ENCODE results near the gene ATOH1.
A peak's percentile ranks its signal among the peaks of the same experiment; 100 is the strongest.

ATOH1 gene, protein sequence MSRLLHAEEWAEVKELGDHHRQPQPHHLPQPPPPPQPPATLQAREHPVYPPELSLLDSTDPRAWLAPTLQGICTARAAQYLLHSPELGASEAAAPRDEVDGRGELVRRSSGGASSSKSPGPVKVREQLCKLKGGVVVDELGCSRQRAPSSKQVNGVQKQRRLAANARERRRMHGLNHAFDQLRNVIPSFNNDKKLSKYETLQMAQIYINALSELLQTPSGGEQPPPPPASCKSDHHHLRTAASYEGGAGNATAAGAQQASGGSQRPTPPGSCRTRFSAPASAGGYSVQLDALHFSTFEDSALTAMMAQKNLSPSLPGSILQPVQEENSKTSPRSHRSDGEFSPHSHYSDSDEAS

DNA sequence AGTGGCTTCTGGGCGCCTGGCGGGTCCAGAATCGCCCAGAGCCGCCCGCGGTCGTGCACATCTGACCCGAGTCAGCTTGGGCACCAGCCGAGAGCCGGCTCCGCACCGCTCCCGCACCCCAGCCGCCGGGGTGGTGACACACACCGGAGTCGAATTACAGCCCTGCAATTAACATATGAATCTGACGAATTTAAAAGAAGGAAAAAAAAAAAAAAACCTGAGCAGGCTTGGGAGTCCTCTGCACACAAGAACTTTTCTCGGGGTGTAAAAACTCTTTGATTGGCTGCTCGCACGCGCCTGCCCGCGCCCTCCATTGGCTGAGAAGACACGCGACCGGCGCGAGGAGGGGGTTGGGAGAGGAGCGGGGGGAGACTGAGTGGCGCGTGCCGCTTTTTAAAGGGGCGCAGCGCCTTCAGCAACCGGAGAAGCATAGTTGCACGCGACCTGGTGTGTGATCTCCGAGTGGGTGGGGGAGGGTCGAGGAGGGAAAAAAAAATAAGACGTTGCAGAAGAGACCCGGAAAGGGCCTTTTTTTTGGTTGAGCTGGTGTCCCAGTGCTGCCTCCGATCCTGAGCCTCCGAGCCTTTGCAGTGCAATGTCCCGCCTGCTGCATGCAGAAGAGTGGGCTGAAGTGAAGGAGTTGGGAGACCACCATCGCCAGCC, at the start of gene ATOH1:
ATOH1 (plus strand) TSS at position 422 of the 663 bp plus-strand sequence; CDS start at position 596, 174 bp downstream.
- no peak for DNase-seq (ENCODE audit: low read depth)

DNA sequence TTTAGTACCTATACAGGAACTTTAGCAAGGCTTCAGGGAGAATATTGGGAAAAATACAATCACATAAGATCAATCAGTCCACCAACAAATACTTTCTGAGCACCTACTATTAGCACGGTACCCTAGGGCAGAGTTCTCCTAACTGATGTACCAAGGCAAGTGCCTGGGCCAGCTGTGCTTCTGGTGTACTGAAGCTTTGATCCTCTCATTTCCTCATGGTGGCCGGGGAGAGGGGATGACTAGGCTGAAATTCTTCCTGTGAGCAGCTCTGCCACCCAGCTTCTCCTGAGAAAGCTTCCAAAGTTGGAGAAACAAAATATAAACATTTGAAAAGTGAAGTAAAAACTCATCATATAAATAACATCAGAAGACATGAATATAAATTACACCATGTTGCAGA, 49.3 kb upstream of the ATOH1 start:
- DNase-seq (ENCODE audit: low read depth): no peak

DNA sequence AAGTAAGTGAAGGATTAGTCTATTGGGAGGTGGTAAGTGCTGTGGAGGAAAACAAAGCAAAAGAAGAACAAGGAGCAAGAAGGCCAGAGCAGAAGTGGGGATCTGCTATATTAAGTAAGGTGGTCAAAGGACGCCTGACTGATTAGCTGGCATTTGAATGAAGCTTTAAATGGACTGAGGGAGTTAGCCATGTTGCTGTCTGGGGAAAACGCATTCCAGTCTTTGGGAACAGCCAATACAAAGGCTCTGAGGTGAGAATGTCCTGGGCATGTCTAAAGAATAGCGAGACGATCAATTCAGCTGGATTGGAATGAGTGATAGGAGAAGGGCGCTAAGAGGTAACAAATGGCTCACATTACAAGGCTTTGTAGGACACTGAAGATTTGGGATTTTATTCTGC, 48.5 kb upstream of the ATOH1 start:
- no peak for DNase-seq (ENCODE audit: low read depth)

DNA sequence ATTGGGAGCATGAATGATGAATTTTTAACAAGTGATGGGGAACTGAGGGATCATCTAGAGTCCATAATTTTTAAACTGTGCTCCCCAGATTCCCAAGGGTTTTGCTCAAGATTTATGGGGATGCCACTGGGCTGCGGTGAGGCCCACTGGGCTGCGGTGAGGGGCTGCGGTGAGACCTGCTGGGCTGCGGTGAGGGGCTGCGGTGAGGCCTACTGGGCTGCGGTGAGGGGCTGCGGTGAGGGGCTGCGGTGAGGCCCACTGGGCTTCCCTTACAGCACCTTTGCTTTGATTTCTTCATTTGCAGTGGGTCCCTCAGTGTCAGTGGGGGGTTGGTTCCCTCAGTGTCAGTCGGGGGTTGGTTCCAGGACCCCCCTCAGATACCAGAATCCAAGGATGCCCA, 47.4 kb upstream of the ATOH1 start:
- DNase-seq (ENCODE audit: low read depth): no peak

DNA sequence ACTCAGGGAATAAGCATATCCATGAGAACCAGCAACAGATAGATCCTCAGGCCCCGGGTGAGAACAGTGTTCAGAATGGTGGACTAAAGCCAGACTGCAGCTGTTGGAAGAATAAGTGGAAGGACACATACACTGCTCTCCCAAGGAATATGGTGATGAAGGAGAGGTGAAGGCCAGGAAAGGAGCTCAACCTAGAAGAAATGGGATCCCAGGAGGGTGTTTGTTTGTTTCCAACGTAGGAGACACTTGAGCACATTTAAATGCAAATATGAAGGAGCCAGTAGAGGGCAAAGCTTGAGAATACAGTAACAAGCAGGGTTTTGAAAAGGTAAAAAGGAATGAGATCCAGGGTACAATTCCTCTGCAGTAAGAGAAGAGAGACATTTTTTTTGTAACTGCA, 42.4 kb upstream of the ATOH1 start:
- DNase-seq (ENCODE audit: low read depth): no peak

DNA sequence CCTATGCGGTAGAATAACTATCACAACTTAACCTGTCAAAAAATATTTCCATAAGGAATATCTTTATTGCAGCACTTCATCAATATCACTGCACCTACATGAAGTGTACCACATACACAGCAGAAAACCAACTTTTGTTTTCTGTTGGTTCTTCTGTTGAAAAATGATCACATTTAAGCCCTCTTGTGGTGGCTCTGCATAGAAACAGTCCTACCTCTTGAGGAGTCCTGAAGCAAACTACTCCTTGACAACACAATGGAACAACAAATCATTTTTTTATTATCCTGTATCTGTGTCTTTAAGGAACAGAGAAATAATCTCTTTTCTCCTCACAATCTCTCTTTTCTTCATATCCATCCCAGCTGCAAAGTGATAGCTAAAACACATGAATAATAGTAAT, 39.8 kb upstream of the ATOH1 start:
- DNase-seq (ENCODE audit: low read depth): no peak

DNA sequence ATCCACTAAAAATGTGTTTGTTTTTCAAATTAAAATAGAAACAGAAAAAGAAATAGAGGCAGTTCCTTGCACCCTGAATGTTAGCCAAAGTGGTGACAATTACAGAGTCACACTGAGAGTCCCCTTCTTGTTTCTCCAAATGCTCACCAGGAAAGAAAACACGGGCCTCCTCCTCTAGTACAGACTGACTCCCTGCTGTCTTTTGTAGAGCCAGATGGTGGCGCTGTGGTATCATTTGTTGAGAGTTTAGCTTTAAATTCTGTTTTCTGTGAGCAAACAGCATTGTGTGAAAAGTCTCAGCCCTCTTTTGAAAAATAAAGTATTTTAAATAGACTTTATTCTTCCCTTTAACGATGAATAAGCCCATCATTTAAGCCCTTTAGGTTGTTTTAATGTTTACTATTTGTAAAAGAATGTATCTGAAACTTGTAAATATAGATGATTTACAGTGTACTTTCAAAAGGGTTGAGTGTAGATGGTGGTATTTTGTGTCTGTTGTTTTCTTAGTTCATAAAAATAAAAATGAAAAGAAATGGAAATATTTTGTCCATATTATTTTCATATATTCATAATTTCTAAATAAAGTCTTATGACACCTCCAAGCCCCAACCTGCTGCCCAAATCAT, 36.9 kb upstream of the ATOH1 start:
- DNase-seq (ENCODE audit: low read depth): peak; percentile 14

DNA sequence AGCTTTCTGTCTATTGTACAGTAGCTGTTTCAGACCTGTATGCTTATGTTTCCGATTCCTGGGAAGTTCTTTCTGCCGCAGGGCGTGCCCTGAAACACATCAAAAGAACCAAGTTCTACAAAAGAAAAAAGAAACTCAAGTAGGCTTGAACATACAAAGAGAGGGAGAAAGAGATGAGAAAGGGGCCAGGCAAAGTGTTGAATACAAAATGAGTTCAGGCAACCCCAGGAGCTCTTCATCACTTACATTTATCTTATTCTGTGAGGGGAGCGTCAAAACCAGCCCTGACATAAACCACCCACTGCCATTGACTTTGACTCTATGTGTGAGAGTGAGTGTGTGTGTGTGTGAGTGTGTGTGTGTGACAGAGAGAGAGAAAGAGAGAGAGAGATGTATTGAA, 26.5 kb upstream of the ATOH1 start:
- no peak for DNase-seq (ENCODE audit: low read depth)

DNA sequence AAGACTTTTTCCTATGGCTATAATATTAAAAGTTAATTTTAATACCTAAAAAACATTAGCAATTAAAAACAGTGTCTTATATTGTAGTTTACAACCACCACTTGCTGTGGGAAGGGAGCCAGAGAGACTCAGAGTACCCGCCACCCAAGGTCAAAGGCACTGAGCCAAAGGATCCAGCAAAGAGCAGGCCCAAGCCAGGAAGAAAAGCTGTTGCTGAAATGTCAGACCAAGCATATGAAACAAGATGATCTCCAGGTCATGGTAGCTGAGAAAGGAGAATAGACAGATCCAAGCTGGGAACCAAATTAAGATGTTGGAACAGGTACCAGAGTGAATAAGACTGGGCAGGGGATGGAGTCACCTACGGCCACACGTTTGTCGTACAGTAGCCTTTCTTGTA, 18.8 kb upstream of the ATOH1 start:
- no peak for DNase-seq (ENCODE audit: low read depth)

DNA sequence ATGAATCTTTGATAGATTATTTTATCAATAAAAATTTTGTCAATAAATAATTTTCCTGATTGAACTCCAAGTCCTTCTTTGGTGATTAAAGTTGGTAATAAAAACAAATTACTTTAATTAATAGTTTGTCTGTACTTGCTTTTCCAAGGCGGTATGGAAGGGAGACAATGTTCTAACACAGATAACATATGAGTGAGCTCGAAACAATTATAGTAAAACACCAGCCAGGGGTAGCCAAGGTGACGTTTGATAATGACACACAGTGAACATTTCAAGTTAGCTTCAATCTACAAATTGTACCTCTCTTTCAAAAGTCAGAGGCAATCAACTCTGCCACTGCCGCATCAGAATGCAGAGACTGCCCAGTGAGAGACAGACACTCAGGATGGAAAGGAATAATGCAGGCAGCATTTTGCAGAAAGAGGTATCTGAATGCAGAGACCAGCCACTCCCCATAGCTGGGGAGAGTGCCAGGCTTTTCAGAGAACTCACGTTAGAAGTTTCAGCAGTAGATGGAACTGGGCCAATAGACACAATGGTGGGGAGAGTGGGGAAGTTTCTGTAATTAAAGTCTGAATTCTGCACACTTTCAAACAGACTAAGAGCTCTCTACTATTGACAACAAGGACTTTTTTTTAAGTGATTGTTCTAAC, 18.1 kb upstream of the ATOH1 start:
- DNase-seq (ENCODE audit: low read depth): no peak

DNA sequence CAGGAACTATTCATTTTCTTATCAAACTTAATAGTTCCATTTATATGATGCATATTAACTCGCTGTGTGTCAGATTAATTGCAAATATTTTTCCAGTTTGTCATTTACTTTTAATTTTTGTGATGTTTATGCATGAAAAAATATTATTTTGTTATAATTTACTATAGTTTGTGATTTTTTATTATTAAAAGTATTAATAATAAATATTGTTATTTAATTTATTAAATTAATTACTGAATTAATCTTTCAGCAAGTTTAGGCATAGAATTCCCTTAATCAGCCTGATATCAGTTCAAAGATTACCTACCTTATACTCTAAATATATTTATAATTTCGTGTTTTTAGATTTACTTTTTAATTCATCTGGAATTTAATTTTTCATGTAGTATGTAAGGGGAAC, 15.5 kb upstream of the ATOH1 start:
- no peak for DNase-seq (ENCODE audit: low read depth)

DNA sequence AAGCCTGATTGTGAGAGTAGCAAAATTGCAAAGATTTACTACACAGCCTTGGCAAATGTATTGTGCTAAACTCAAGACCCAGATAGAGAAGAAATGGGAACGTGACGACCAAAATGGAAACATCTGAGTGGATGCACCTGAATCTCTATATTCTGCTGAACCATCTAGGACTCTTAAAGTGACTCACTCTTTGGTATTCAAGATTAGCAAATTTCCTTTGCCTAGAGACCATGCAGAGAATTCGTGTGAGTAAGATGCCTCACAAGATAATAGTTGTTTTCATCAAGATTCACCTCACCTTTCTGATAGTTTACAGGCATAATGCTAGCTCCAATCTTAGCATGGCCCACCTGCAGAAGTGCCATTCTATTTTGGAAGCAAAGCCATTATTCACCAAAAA, 14.4 kb upstream of the ATOH1 start:
- no peak for DNase-seq (ENCODE audit: low read depth)

DNA sequence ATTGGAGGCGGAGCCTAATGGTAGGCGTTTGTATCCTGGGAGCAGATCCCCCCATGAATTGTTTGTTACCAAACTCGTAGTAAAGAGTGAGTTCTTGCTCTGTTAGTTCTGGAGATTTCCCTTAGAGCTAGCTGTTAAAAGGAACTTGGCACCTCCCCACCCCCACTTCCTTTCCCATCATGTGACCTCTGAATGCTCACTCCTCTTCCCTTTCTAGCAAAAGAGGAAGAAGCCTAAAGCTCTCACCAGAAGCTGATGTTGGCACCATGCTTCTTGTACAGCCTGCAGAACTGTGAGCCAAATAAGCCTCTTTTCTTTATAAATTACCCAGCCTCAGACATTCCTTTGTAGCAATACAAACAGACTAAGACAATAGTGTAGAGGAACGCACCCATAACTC, 13.8 kb upstream of the ATOH1 start:
- DNase-seq (ENCODE audit: low read depth): no peak

DNA sequence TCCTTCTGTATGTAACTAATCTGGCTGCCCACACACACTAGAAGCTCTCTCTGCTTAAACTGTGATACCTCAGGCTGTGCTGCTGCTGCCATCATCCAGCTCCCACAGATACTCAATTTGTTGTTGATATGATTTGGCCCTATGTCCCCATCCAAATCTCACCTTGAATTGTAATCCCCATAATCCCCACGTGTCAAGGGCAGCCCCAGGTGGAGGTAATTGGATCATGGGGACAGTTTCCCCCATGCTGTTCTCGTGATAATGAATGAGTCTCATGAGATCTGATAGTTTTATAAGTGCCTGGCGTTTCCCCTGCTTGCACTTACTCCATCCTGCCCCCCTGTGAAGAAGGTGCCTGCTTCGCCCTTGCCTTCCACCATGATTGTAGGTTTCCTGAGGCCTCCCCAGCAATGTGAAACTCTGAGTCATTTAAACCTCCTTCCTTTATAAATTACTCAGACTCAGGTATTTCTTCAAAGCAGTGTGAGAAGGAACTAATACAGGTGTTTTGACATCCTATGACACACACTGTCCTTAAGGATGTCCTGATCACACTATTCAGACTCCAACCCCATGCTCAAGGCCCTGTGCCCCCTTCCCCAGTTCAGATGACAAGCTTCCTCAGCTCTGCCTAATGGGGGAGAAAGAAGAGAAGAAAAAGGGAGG, 2.9 kb upstream of the ATOH1 start:
- DNase-seq (ENCODE audit: low read depth): no peak

DNA sequence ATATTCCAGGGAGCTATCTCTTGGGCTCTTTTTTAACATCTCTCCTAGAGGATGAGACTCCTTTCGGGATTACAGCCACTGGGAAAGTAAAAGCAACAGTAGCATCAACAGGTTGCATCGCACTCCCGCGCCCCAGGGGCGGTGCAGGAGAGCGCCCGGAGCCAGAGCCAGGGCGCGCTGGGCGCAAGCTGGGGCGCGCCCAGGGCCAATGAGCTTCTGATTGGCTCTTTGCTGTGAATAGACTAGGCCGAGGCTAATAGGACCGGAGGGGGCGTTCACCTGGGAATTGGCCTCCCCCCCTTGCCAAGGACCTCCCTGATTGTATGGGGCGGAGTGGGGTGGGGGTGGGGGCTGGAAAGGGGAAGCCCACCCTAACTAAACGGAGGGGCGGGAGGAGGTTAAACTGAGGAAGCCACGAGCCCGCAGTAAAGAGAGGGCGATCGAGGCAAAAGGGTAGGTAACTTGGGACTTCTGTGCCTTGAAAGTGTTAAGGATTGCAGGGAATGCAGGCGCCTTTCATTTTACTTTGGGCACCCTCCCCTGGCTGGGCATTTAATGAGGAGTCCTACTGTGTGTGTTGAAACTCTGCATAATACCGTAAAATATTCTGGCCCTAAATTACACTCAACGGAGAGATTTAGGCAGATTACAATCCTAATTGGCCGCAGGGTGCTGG, 1.1 kb upstream of the ATOH1 start:
- no peak for DNase-seq (ENCODE audit: low read depth)

DNA sequence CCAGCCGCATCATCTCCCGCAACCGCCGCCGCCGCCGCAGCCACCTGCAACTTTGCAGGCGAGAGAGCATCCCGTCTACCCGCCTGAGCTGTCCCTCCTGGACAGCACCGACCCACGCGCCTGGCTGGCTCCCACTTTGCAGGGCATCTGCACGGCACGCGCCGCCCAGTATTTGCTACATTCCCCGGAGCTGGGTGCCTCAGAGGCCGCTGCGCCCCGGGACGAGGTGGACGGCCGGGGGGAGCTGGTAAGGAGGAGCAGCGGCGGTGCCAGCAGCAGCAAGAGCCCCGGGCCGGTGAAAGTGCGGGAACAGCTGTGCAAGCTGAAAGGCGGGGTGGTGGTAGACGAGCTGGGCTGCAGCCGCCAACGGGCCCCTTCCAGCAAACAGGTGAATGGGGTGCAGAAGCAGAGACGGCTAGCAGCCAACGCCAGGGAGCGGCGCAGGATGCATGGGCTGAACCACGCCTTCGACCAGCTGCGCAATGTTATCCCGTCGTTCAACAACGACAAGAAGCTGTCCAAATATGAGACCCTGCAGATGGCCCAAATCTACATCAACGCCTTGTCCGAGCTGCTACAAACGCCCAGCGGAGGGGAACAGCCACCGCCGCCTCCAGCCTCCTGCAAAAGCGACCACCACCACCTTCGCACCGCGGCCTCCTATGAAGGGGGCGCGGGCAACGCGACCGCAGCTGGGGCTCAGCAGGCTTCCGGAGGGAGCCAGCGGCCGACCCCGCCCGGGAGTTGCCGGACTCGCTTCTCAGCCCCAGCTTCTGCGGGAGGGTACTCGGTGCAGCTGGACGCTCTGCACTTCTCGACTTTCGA, 654 bp downstream of the ATOH1 start:
- DNase-seq (ENCODE audit: low read depth): no peak

DNA sequence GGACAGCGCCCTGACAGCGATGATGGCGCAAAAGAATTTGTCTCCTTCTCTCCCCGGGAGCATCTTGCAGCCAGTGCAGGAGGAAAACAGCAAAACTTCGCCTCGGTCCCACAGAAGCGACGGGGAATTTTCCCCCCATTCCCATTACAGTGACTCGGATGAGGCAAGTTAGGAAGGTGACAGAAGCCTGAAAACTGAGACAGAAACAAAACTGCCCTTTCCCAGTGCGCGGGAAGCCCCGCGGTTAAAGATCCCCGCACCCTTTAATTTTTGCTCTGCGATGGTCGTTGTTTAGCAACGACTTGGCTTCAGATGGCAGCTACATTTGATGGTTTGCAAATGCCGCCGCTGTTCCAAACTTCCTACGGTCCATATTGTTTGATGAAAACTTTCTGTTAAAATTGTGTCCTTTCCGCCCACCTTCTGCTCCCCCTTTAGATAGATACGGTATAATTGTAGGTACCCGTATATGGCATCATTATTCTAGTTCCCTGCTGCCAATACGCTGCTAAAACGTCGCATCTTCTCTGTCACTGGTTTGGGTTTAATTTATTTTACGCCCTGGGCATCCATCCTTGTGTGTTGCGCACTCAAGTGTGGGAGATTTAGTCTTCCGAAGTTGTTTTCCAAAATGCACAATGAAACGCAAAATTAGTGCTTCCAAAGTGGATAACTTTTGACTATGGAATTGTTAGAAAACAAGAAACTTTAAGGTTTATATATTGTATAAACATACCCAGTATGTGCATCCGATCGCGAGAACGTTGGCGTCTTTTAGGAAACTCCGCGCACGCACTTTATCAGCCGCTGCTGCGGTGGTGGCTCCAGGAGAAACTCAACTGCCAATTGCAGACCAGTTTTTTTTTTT, 1.5 kb downstream of the ATOH1 start:
- DNase-seq (ENCODE audit: low read depth): no peak

DNA sequence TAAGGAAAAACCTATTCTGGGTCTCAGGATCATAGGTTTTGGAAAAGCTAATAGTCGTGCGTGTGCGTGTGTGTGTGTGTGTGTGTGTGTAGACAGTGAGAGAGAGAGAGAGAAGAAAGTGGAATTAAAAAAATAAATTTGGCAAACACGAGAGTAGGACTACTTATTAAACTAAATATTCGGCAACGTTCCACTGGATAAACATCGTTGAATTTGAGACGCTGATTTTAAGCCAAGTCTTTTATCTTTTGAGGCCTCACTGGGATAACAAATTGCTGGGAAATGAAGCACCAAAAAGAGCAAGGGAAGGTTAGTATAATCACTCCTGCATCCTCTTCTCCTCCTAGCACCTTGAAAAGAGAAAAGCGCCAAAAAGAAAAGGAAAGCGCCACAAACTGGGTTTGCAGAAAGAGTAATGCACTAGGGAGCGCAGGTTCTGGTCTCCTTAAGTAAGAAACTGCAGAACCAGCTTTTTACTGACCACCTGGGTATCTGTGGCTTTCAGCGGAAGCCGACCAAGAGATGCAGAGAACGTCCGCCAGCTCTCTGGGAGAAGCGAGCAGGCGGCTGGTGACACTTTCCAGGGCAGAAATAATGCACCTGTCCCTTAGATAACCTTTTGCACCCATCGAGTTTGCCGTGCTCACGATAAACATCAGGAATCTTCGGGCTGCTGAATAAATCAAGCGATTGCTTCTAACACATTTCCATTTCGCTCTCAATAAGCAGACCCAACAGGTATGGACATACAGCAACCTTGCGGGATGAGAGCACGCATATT, 3.4 kb downstream of the ATOH1 start:
- no peak for DNase-seq (ENCODE audit: low read depth)

All from GM04504 (cell line).